Natural killer cell (primary cell): ENCODE data around the gene STOX2. TPM values are rescaled to one million over a fixed set of nuclear protein-coding genes. Genes with fewer than 3 reads are reported as not detected.

Experiments
- ATAC-seq, 3 donors: fragments of 150-1000 bp in 2 of 3; fragments of 200-7000 bp in 1 of 3; cut with Tn5 transposase; 1 replicate in 1 of 3; 2 replicates in 2 of 3; pipeline ENCODE4 v1.10.0; 2021; ENCODE audit warnings: mild to moderate bottlenecking in 2 of 3, moderate library complexity in 2 of 3
- DNase-seq, 2 donors: peaks; one replicate each; pipeline versions ENCODE4 v3.0.0 to v3.0.0-alpha.2; 2013 to 2021; ENCODE audit warnings: mixed read lengths in 1 of 2
- H3K27ac ChIP-seq: one replicate; pipeline ENCODE4 v1.5.1; 2013; ENCODE audit warnings: mild to moderate bottlenecking, low read length
- H3K27me3 ChIP-seq: one replicate; pipeline ENCODE4 v1.6.1; 2013; ENCODE audit warnings: low read length; ENCODE audit not compliant: control insufficient read depth, insufficient read depth
- H3K36me3 ChIP-seq: one replicate; pipeline ENCODE4 v1.6.1; 2013; ENCODE audit warnings: low read length; ENCODE audit not compliant: control insufficient read depth, insufficient read depth
- H3K4me1 ChIP-seq: one replicate; pipeline ENCODE4 v1.6.1; 2013; ENCODE audit warnings: low read length; ENCODE audit not compliant: control insufficient read depth, insufficient read depth
- H3K4me3 ChIP-seq: one replicate; pipeline ENCODE4 v1.5.1; 2013; ENCODE audit warnings: low read length
- H3K9me3 ChIP-seq: one replicate; pipeline ENCODE4 v1.6.1; 2013; ENCODE audit warnings: low read length; ENCODE audit not compliant: control insufficient read depth, insufficient read depth
- H3K27ac Mint-ChIP-seq, 2 donors: one replicate each; pipeline ENCODE4 v1.8.0; 2022; ENCODE audit warnings: mild to moderate bottlenecking in 2 of 2, mixed read lengths in 2 of 2, moderate library complexity in 1 of 2
- H3K27me3 Mint-ChIP-seq, 2 donors: one replicate each; pipeline ENCODE4 v1.8.0; 2022; ENCODE audit warnings: low read depth in 2 of 2, mixed read lengths in 2 of 2
- H3K36me3 Mint-ChIP-seq: one replicate; pipeline ENCODE4 v1.8.0; 2022; ENCODE audit warnings: mixed read lengths
- H3K4me1 Mint-ChIP-seq, 2 donors: one replicate each; pipeline ENCODE4 v1.8.0; 2022; ENCODE audit warnings: mixed read lengths in 2 of 2
- H3K4me3 Mint-ChIP-seq: one replicate; pipeline ENCODE4 v1.8.0; 2022; ENCODE audit warnings: mild to moderate bottlenecking, moderate library complexity, mixed read lengths
- H3K9me3 Mint-ChIP-seq, 2 donors: one replicate each; pipeline ENCODE4 v1.8.0; 2022; ENCODE audit warnings: mixed read lengths in 2 of 2
- CTCF ChIP-seq: fragments of 200-600 bp; IDR thresholded peaks from one replicate; pipeline ENCODE4 v1.8.0; 2022; ENCODE audit warnings: antibody characterized with exemption
- WGBS: methylation state at CpG from one replicate; pipeline ENCODE4 v1.1.7; 2013; ENCODE audit warnings: missing lambda C conversion rate; ENCODE audit not compliant: insufficient coverage; 5-methylcytosine and 5-hydroxymethylcytosine counted together
- intact Hi-C: fragments of 100-400 bp; cut with micrococcal nuclease; formaldehyde crosslinking; loops from one replicate; pipeline ENCODE4 v1.14.2; 2022
- total RNA-seq, 4 donors: library from RNA; stranded (reverse); fragments of 120-200 nt in 1 of 4; gene quantifications; one replicate each; pipeline versions ENCODE4 v1.2.3 to v1.2.4, GENCODE V29; 2013 to 2022

The STOX2 gene
- total RNA-seq, 3 donors from 2014 or later (not counting 1 experiment from before 2014, with no cell fraction given) = 0.23 TPM; not detected in 2

GRCh38 chr4:183915976-183916375 is 10.9 kb downstream of the STOX2 start:
- Mint-ChIP-seq H3K9me3 (no peaks in the 10 kb centered on the region), H3K4me1 (no peaks in the 10 kb centered on the region), H3K27ac (no peak overlapping the region), H3K27me3 (peaks cover 4 to 6% of the 10 kb centered on the region in 2 donors), H3K4me3 (no peak overlapping the region), H3K36me3 (no peaks in the 10 kb centered on the region)
- no peak for TF ChIP-seq CTCF
- WGBS = 77% methylated on average over 6 of the region's 6 CpGs
- DNase-seq (no peak), ATAC-seq (no peak)
- H3K9me3 ChIP-seq = no peaks in the 10 kb centered on the region
- no peaks in the 10 kb centered on the region for H3K36me3 ChIP-seq
- H3K4me1 ChIP-seq = no peaks in the 10 kb centered on the region
- H3K27ac ChIP-seq = no peak overlapping the region
- no peaks in the 10 kb centered on the region for H3K27me3 ChIP-seq
- H3K4me3 ChIP-seq = no peak overlapping the region
- intact Hi-C loops = no loop called here

- intact Hi-C loops = no loop called here
- no peak overlapping the region for H3K4me3 ChIP-seq
- H3K9me3 Mint-ChIP-seq = no peaks in the 10 kb centered on the region
These were observed 13.6 kb downstream of the STOX2 start for GRCh38 chr4:183918696-183919095.

GRCh38 chr4:183919141-183919540 is 14.0 kb downstream of the STOX2 start:
- Histone ChIP-seq H3K36me3 (no peaks in the 10 kb centered on the region), H3K27me3 (no peaks in the 10 kb centered on the region), H3K9me3 (no peaks in the 10 kb centered on the region), H3K4me3 (no peak overlapping the region), H3K4me1 (no peaks in the 10 kb centered on the region), H3K27ac (no peak overlapping the region)
- intact Hi-C loops = no loop called here
- no peak for ATAC-seq
- no peaks in the 10 kb centered on the region for H3K9me3 Mint-ChIP-seq
- DNase-seq = no peak
- H3K27me3 Mint-ChIP-seq = peaks cover 2 to 6% of the 10 kb centered on the region in 2 donors
- H3K4me3 Mint-ChIP-seq = no peak overlapping the region
- WGBS = 87% methylated on average over 12 of the region's 12 CpGs
- no peak overlapping the region for H3K27ac Mint-ChIP-seq
- TF ChIP-seq CTCF = no peak
- no peaks in the 10 kb centered on the region for H3K4me1 Mint-ChIP-seq
- H3K36me3 Mint-ChIP-seq = no peaks in the 10 kb centered on the region

More at GRCh38 chr4:183918696-183919095, 13.6 kb downstream of the STOX2 start:
- H3K36me3 Mint-ChIP-seq = no peaks in the 10 kb centered on the region
- Histone ChIP-seq H3K9me3 (no peaks in the 10 kb centered on the region), H3K36me3 (no peaks in the 10 kb centered on the region), H3K27ac (no peak overlapping the region), H3K4me1 (no peaks in the 10 kb centered on the region), H3K27me3 (no peaks in the 10 kb centered on the region)
- no peak for DNase-seq
- no peak overlapping the region for H3K27ac Mint-ChIP-seq
- no peak for TF ChIP-seq CTCF
- WGBS = 84% methylated on average over 10 of the region's 10 CpGs
- no peak overlapping the region for H3K4me3 Mint-ChIP-seq
- H3K27me3 Mint-ChIP-seq = peaks cover 5 to 6% of the 10 kb centered on the region in 2 donors
- ATAC-seq = no peak
- no peaks in the 10 kb centered on the region for H3K4me1 Mint-ChIP-seq

- DNase-seq (no peak), ATAC-seq (no peak)
- Mint-ChIP-seq H3K4me3 (no peak overlapping the region), H3K36me3 (no peaks in the 10 kb centered on the region), H3K9me3 (no peaks in the 10 kb centered on the region), H3K27me3 (peaks cover 2 to 6% of the 10 kb centered on the region in 2 donors), H3K4me1 (no peaks in the 10 kb centered on the region), H3K27ac (no peak overlapping the region)
- Histone ChIP-seq H3K4me3 (no peak overlapping the region), H3K36me3 (no peaks in the 10 kb centered on the region), H3K27ac (no peak overlapping the region), H3K4me1 (no peaks in the 10 kb centered on the region), H3K9me3 (no peaks in the 10 kb centered on the region), H3K27me3 (no peaks in the 10 kb centered on the region)
- 11% methylated on average over 3 of the region's 3 CpGs for WGBS
- intact Hi-C loops = no loop called here
- no peak for TF ChIP-seq CTCF
These were observed 15.4 kb downstream of the STOX2 start for GRCh38 chr4:183920512-183920911.
